ENCODE results near the gene EMILIN3. TPM values are rescaled to one million over a fixed set of nuclear protein-coding genes. Genes with fewer than 3 reads are reported as not detected.
A peak's percentile ranks its signal among the peaks of the same experiment; 100 is the strongest.

Gene EMILIN3
- polyA plus RNA-seq, 2 of the 4 experiments (the other 2 are of a cell fraction), result 0.06 to 0.58 TPM

DNA sequence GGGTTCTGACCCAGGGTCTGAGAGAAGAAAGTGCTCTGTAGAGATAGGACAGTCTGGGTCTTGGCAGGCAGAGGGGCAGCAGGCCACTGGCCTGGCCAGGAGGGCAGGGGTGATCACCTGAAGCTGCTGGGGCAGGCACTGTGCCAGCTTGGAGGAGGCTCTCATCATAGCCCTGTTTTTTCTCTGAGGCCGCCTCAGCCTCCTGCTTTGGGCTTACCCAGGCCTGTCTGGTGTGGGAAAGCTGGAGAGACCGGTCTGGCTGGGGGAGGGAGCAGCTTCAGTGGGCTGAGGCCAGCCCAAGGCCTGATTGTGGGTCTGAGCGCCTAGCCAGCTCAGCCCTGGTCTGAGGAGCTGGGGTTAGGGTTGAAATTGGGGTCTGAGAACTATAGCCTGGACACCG, 22.1 kb downstream of the EMILIN3 start:
- FAIRE-seq, result no peak
- H3K4me3 ChIP-seq, result no peak overlapping the region
- ATAC-seq, result no peak
- H3K27ac ChIP-seq, result no peak overlapping the region
- no peaks in the 10 kb centered on the region for H3K9me3 ChIP-seq
- peaks cover 11% of the 10 kb centered on the region; the same call in 2 of the 3 replicates for H3K4me1 ChIP-seq
- TF ChIP-seq FOXS1 (CRISPR knock-in tag; IDR thresholded peaks at IDR 0.05), result no peak
- no peak for TF ChIP-seq ZNF302 (CRISPR knock-in tag; IDR thresholded peaks at IDR 0.05)
- TF ChIP-seq POLR2AphosphoS2 (conservative IDR thresholded peaks at IDR 0.05; ENCODE audit: low read length), result no peak
- no peak for TF ChIP-seq RAD21 (conservative IDR thresholded peaks at IDR 0.05 in 1 of 2, IDR thresholded peaks at IDR 0.05 in 1 of 2)
- no peak for TF ChIP-seq RFX5 (IDR thresholded peaks at IDR 0.05)
- TF ChIP-seq JUNB (IDR thresholded peaks at IDR 0.05), result no peak
- no peak for TF ChIP-seq CBX8 (IDR thresholded peaks at IDR 0.05)
- no peak for TF ChIP-seq KDM5A (IDR thresholded peaks at IDR 0.05)
- no peak for TF ChIP-seq ZFP36 (IDR thresholded peaks at IDR 0.05; ENCODE audit: borderline replicate concordance, partially characterized antibody)
- TF ChIP-seq, protein P1, sequence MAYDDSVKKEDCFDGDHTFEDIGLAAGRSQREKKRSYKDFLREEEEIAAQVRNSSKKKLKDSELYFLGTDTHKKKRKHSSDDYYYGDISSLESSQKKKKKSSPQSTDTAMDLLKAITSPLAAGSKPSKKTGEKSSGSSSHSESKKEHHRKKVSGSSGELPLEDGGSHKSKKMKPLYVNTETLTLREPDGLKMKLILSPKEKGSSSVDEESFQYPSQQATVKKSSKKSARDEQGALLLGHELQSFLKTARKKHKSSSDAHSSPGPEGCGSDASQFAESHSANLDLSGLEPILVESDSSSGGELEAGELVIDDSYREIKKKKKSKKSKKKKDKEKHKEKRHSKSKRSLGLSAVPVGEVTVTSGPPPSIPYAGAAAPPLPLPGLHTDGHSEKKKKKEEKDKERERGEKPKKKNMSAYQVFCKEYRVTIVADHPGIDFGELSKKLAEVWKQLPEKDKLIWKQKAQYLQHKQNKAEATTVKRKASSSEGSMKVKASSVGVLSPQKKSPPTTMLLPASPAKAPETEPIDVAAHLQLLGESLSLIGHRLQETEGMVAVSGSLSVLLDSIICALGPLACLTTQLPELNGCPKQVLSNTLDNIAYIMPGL (CRISPR knock-in tag; IDR thresholded peaks at IDR 0.05; ENCODE audit: borderline replicate concordance), result no peak
- no peak for TF ChIP-seq GATA3 (IDR thresholded peaks at IDR 0.05; ENCODE audit: borderline replicate concordance)
- no peak for TF ChIP-seq HDAC2 (IDR thresholded peaks at IDR 0.05)
- TF ChIP-seq, protein P2, sequence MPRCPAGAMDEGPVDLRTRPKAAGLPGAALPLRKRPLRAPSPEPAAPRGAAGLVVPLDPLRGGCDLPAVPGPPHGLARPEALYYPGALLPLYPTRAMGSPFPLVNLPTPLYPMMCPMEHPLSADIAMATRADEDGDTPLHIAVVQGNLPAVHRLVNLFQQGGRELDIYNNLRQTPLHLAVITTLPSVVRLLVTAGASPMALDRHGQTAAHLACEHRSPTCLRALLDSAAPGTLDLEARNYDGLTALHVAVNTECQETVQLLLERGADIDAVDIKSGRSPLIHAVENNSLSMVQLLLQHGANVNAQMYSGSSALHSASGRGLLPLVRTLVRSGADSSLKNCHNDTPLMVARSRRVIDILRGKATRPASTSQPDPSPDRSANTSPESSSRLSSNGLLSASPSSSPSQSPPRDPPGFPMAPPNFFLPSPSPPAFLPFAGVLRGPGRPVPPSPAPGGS (IDR thresholded peaks at IDR 0.05), result no peak
- TF ChIP-seq RARB (CRISPR knock-in tag; IDR thresholded peaks at IDR 0.05), result no peak
- no peak for TF ChIP-seq NPAS2 (CRISPR knock-in tag; IDR thresholded peaks at IDR 0.05; ENCODE audit: borderline replicate concordance)
- TF ChIP-seq, protein P3, sequence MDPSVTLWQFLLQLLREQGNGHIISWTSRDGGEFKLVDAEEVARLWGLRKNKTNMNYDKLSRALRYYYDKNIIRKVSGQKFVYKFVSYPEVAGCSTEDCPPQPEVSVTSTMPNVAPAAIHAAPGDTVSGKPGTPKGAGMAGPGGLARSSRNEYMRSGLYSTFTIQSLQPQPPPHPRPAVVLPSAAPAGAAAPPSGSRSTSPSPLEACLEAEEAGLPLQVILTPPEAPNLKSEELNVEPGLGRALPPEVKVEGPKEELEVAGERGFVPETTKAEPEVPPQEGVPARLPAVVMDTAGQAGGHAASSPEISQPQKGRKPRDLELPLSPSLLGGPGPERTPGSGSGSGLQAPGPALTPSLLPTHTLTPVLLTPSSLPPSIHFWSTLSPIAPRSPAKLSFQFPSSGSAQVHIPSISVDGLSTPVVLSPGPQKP (IDR thresholded peaks at IDR 0.05; ENCODE audit: low read depth, low read length), result no peak
- TF ChIP-seq TFCP2L1 (CRISPR knock-in tag; IDR thresholded peaks at IDR 0.05), result no peak
- no peak for DNase-seq (ENCODE audit: low read depth in 1 of 2, low spot score in 1 of 2)
- 98% methylated on average over 4 of the region's 4 CpGs for WGBS (ENCODE audit: missing lambda C conversion rate)
- CTCF ChIA-PET, result interaction anchor here (0.5 to 10.4 kb wide), 6 partner anchors 19 to 376 kb away, joined by 3 to 248 read pairs (median 4); no protein-coding TSS in a partner anchor
- POLR2A ChIA-PET, result no interaction called here
- H3K4me2 ChIP-seq, result no peak overlapping the region

DNA sequence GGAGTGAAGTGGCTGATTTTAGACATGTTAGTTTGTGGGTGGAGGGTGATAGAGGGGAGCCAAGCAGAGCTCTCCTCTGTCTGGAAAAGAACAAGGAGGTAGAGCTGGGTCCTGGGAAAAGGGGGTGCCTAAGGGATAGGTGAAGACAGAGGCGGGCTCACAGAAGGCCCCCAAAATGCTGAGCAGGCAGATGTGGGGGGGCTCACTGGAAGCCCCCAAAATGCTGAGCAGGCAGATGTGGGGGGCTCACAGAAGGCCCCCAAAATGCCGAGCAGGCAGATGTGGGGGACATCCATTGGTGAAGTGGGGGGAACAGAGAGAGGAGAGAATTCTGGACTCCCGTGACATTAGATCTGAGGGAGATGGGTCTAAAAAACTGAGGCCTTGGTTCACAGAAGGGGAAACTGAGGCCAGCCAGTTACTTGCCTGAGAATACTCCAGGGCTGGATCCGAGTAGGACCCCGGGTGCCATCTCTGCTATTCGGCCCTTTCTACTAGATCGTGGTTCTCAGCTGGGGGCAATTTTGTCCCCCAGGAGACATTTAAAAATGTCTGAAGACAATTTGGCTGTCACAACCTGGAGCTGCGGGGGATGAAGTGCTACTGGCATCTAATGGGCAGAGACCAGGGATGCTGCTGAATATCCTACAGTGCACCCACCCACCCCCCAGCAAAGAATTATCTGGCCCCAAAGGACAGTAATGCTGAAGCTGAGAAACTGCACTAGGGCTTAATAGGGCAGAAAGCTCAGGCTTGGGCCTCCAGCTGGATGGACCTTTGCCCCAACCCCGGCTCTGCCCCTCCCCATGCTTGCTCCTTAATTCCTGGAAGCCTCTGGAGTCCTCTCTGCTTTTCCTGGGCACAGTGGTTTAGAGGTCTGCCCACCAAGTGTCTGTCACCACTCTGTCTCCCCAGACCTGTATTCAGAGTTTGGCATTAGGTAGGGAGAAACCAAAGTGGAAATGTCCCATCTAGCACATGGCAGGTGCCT, 23.8 kb downstream of the EMILIN3 start:
- POLR2A ChIA-PET, result interaction anchor here (0.6 kb wide), 1 partner anchor 200 kb away, joined by 4 read pairs; no protein-coding TSS in a partner anchor
- no peak for FAIRE-seq
- 95% methylated on average over 9 of the region's 9 CpGs for WGBS (ENCODE audit: missing lambda C conversion rate)

More for the DNA sequence above, 23.8 kb downstream of the EMILIN3 start:
- Histone ChIP-seq H3K9me3 (no peaks in the 10 kb centered on the region), H3K4me2 (no peak overlapping the region), H3K4me3 (no peak overlapping the region), H3K27ac (no peak overlapping the region), H3K4me1 (peaks cover 11% of the 10 kb centered on the region; the same call in 2 of the 3 replicates)
- DNase-seq (ENCODE audit: low read depth in 1 of 2, low spot score in 1 of 2) (no peak), ATAC-seq (no peak)
- CTCF ChIA-PET, result interaction anchor here (1.1 to 10.4 kb wide), 4 partner anchors 11 to 170 kb away, joined by 3 to 248 read pairs (median 6); no protein-coding TSS in a partner anchor
- TF ChIP-seq MAFK (IDR thresholded peaks at IDR 0.05; ENCODE audit: partially characterized antibody) (peak; percentile 76), FOSL2 (IDR thresholded peaks at IDR 0.05) (no peak), FOSL2 (CRISPR knock-in tag; IDR thresholded peaks at IDR 0.05) (no peak)
